IPS DF 6.9 (cell line): ENCODE data around the gene DPPA2.
A peak's percentile ranks its signal among the peaks of the same experiment; 100 is the strongest.

Experiments used
- DNase-seq: peaks from one replicate; pipeline ENCODE4 v3.0.0-alpha.2; 2013; ENCODE audit warnings: low read depth, low spot score
- H3K27ac ChIP-seq: one replicate; pipeline ENCODE4 v1.5.1; 2013; ENCODE audit warnings: low read length, control low read depth
- H3K27me3 ChIP-seq: 2 replicates; pipeline ENCODE4 v1.6.1; 2013; ENCODE audit warnings: mild to moderate bottlenecking, low read length; ENCODE audit not compliant: control insufficient read depth, insufficient read depth
- H3K36me3 ChIP-seq: 2 replicates; pipeline ENCODE4 v1.6.1; 2013; ENCODE audit warnings: low read length; ENCODE audit not compliant: control insufficient read depth, insufficient read depth
- H3K4me1 ChIP-seq: 2 replicates; pipeline ENCODE4 v1.6.1; 2013; ENCODE audit warnings: low read length; ENCODE audit not compliant: control insufficient read depth, insufficient read depth
- H3K4me3 ChIP-seq: 2 replicates; pipeline ENCODE4 v1.5.1; 2013; ENCODE audit warnings: mild to moderate bottlenecking, low read length
- H3K9me3 ChIP-seq: 2 replicates; pipeline ENCODE4 v1.6.1; 2013; ENCODE audit warnings: low read length, inconsistent platforms; ENCODE audit not compliant: control insufficient read depth, insufficient read depth
- WGBS: extraction: QIAGEN DNeasy Blood & Tissue Kit; methylation state at CpG from one replicate; pipeline ENCODE4 v1.1.7; 2013; ENCODE audit warnings: mixed read lengths, missing lambda C conversion rate; ENCODE audit not compliant: insufficient read length, insufficient coverage; 5-methylcytosine and 5-hydroxymethylcytosine counted together

Gene DPPA2

DNA sequence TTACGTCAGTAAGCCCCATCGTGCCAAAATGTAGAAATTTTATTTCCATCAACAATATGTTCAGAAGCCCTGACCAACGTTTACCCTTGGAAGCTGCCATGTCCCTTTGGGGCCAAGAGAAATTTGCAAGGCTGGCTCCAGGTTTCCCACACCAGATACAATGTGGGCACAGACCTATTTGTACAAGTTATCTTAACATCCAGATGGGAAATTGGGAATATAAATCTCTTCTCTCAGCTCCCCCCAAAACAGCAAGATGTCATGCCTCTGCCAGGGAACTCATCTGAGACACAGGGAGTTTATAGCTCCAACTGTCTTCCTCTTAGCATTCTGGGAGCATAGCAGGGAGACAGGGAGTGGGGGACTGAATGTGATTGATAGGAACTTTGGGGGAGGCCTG, 9.3 kb upstream of the DPPA2 start:
- Histone ChIP-seq H3K4me1 (no peaks in the 10 kb centered on the region), H3K27ac (no peak overlapping the region), H3K9me3 (no peaks in the 10 kb centered on the region), H3K36me3 (peaks cover 23% of the 10 kb centered on the region; the same call in 1 of the 2 replicates), H3K4me3 (no peak overlapping the region), H3K27me3 (no peaks in the 10 kb centered on the region)
- no peak for DNase-seq
- no CpG with 5 or more reads among the region's 3 CpGs for WGBS

DNA sequence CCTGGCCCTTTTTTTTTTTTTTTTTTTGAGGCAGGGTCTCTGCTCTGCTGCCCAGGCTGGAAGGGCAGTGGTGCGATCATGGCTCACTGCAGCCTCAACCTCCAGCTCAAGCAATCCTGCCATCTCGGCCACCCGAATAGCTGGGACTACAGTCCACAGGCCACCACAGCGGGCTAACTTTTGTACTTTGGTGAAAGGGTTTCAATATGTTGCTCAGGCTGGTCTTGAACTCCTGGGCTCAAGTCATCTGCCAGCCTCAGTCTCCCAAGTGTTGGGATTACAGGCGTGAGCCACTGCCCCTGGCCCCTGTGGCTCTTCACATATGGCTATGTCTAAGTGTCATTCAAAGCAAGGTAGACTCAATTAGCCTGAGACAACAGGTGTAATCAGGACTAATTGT, 8.8 kb upstream of the DPPA2 start:
- WGBS = no CpG with 5 or more reads among the region's 5 CpGs
- Histone ChIP-seq H3K36me3 (peaks cover 19% of the 10 kb centered on the region; the same call in 1 of the 2 replicates), H3K9me3 (no peaks in the 10 kb centered on the region), H3K27ac (no peak overlapping the region), H3K4me1 (no peaks in the 10 kb centered on the region), H3K27me3 (no peaks in the 10 kb centered on the region), H3K4me3 (no peak overlapping the region)
- peak; percentile 45 for DNase-seq

DNA sequence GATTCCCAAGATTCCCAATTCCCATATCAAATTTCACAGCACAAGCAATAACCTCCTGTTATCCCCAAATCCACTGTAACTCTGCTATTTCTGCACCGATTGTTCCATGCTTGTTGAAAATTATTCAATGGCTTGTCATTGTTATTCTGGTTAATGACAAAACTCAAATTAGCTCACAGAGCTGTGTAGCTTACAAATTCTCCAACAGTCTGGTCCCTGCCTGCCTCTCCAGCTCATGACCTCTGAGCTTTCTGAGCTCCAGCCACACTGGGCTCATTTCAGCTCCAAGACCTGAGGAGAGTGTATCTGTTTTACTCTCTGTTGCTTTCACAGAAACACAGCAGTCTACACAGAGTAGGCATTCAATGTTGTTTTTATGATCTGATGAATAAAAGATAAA, 3.3 kb downstream of the DPPA2 start:
- WGBS = no CpG with 5 or more reads among the region's 1 CpG
- Histone ChIP-seq H3K27ac (no peak overlapping the region), H3K27me3 (no peaks in the 10 kb centered on the region)

GRCh38 chr3:109297496-109297895, 18.8 kb downstream of the DPPA2 start:
- H3K9me3 ChIP-seq = no peaks in the 10 kb centered on the region
- no peaks in the 10 kb centered on the region for H3K27me3 ChIP-seq
- no peak overlapping the region for H3K27ac ChIP-seq
- no peak for DNase-seq
- no peak overlapping the region for H3K4me3 ChIP-seq
- H3K4me1 ChIP-seq = no peaks in the 10 kb centered on the region
- no peaks in the 10 kb centered on the region for H3K36me3 ChIP-seq
- WGBS = no CpG with 5 or more reads among the region's 2 CpGs

More for the DNA sequence above, 3.3 kb downstream of the DPPA2 start:
- Histone ChIP-seq H3K4me3 (no peak overlapping the region), H3K4me1 (0 out of 2 replicates have a peak, but pooled peaks cover 1% of the 10 kb centered on the region), H3K9me3 (no peaks in the 10 kb centered on the region), H3K36me3 (peaks cover under 1% of the 10 kb centered on the region; the same call in 1 of the 2 replicates)
- no peak for DNase-seq

DNA sequence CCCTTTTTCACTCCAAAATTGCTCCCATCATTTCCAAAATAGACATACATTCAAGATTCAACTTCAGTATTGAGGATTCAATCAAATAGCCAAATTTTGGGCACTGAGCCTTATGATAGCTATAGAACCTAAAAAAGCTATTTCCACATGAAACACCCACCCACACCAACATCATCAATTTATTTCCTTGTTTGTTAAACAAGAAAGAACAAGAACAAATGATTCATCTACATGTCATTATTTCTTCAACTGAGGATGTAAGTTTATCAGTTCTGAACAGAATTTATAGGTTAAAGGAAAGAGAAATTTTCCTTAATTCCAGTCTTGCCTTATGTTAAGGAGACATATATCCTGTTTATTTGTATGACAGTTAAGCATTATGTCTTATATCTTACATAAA, 32.2 kb downstream of the DPPA2 start:
- 0 out of 2 replicates have a peak, but pooled peaks cover 1% of the 10 kb centered on the region for H3K4me1 ChIP-seq
- no peak overlapping the region for H3K27ac ChIP-seq
- no peaks in the 10 kb centered on the region for H3K36me3 ChIP-seq
- DNase-seq = no peak
- no peak overlapping the region for H3K4me3 ChIP-seq
- no peaks in the 10 kb centered on the region for H3K27me3 ChIP-seq
- H3K9me3 ChIP-seq = no peaks in the 10 kb centered on the region

GRCh38 chr3:109278546-109278945, 37.8 kb downstream of the DPPA2 start:
- no peak for DNase-seq
- Histone ChIP-seq H3K36me3 (no peaks in the 10 kb centered on the region), H3K4me1 (0 out of 2 replicates have a peak, but pooled peaks cover 1% of the 10 kb centered on the region), H3K27ac (no peak overlapping the region), H3K9me3 (no peaks in the 10 kb centered on the region), H3K4me3 (no peak overlapping the region), H3K27me3 (no peaks in the 10 kb centered on the region)
- no CpG with 5 or more reads among the region's 1 CpG for WGBS

GRCh38 chr3:109278141-109278540, 38.2 kb downstream of the DPPA2 start:
- DNase-seq = no peak
- no CpG with 5 or more reads among the region's 3 CpGs for WGBS
- no peak overlapping the region for H3K4me3 ChIP-seq
- H3K36me3 ChIP-seq = no peaks in the 10 kb centered on the region
- H3K27ac ChIP-seq = no peak overlapping the region
- no peaks in the 10 kb centered on the region for H3K9me3 ChIP-seq
- no peaks in the 10 kb centered on the region for H3K27me3 ChIP-seq
- H3K4me1 ChIP-seq = 0 out of 2 replicates have a peak, but pooled peaks cover 1% of the 10 kb centered on the region

- Histone ChIP-seq H3K4me1 (no peaks in the 10 kb centered on the region), H3K4me3 (no peak overlapping the region), H3K9me3 (no peaks in the 10 kb centered on the region), H3K27me3 (no peaks in the 10 kb centered on the region), H3K36me3 (no peaks in the 10 kb centered on the region), H3K27ac (no peak overlapping the region)
- peak; percentile 41 for DNase-seq
- WGBS = no CpG with 5 or more reads among the region's 9 CpGs
These were observed 40.5 kb downstream of the DPPA2 start for GRCh38 chr3:109275702-109276293.

- Histone ChIP-seq H3K27me3 (no peaks in the 10 kb centered on the region), H3K9me3 (no peaks in the 10 kb centered on the region), H3K27ac (no peak overlapping the region), H3K4me3 (no peak overlapping the region), H3K4me1 (no peaks in the 10 kb centered on the region), H3K36me3 (no peaks in the 10 kb centered on the region)
- no CpG with 5 or more reads among the region's 7 CpGs for WGBS
- DNase-seq = no peak
These were observed 45.5 kb downstream of the DPPA2 start for GRCh38 chr3:109270779-109271178.

GRCh38 chr3:109269577-109270275, 46.6 kb downstream of the DPPA2 start:
- Histone ChIP-seq H3K27me3 (no peaks in the 10 kb centered on the region), H3K9me3 (no peaks in the 10 kb centered on the region), H3K4me3 (no peak overlapping the region), H3K36me3 (no peaks in the 10 kb centered on the region), H3K4me1 (no peaks in the 10 kb centered on the region), H3K27ac (no peak overlapping the region)
- no CpG with 5 or more reads among the region's 6 CpGs for WGBS
- no peak for DNase-seq

DNA sequence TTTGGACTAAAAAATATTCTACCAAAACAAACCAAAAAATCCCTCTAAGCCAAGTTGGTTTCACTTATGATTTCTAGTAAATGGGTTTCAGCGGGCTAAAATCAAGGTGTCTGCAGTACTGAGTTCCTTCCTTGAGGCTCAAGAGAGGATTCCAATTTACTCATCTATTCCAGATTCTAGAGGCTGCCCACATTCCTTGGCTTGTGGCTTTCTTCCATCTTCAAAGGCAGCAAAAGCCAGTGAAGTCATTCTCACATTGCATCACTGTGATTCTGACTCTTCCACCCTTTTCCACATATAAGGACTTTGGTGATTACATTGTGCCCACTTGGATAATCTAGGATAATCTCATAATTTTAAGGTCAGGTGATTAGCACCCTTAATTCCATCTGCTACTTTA, 48.1 kb downstream of the DPPA2 start:
- H3K36me3 ChIP-seq = no peaks in the 10 kb centered on the region
- no CpG with 5 or more reads among the region's 1 CpG for WGBS
- H3K27ac ChIP-seq = no peak overlapping the region
- no peaks in the 10 kb centered on the region for H3K27me3 ChIP-seq
- H3K4me3 ChIP-seq = no peak overlapping the region
- no peaks in the 10 kb centered on the region for H3K4me1 ChIP-seq
- DNase-seq = no peak
- H3K9me3 ChIP-seq = no peaks in the 10 kb centered on the region
